Activated T-helper 17 cell treated with anti-CD3 and anti-CD28 coated beads, Interleukin-2, amount 50 U/mL, for 72 hours (primary cell): ENCODE data around the gene KCNJ18. TPM values are rescaled to one million over a fixed set of nuclear protein-coding genes. Genes with fewer than 3 reads are reported as not detected.
"Not testable (repeated sequence)": the region's sequence is repeated elsewhere in the genome, so short reads cannot be mapped to it uniquely, and the experiment has no call there.

Source experiments
- ATAC-seq: fragments of 150-1000 bp; cut with Tn5 transposase; replicated peaks from 2 replicates; pipeline ENCODE4 v1.10.0; 2021; ENCODE audit warnings: mild to moderate bottlenecking, moderate library complexity
- H3K27ac Mint-ChIP-seq: one replicate; pipeline ENCODE4 v1.8.0; 2022; ENCODE audit warnings: mixed read lengths
- H3K27me3 Mint-ChIP-seq: one replicate; pipeline ENCODE4 v1.8.0; 2022; ENCODE audit warnings: mixed read lengths
- H3K36me3 Mint-ChIP-seq: one replicate; pipeline ENCODE4 v1.8.0; 2022; ENCODE audit warnings: low read depth, mild to moderate bottlenecking, mixed read lengths
- H3K4me1 Mint-ChIP-seq: one replicate; pipeline ENCODE4 v1.8.0; 2022; ENCODE audit warnings: mixed read lengths
- H3K4me3 Mint-ChIP-seq: one replicate; pipeline ENCODE4 v1.8.0; 2022; ENCODE audit warnings: mild to moderate bottlenecking, mixed read lengths
- H3K9me3 Mint-ChIP-seq: one replicate; pipeline ENCODE4 v1.8.0; 2022; ENCODE audit warnings: mixed read lengths
- total RNA-seq, 2 donors: library from RNA; stranded (reverse); gene quantifications; one replicate each; pipeline ENCODE4 v1.2.3, GENCODE V29; 2022

Gene KCNJ18
- total RNA-seq, 2 donors from 2014 or later = not detected

GRCh38 chr17:21677126-21677910 lies 15.0 kb upstream of the KCNJ18 start:
- Mint-ChIP-seq H3K4me3 (no peak overlapping the region), H3K27ac (no peak overlapping the region), H3K4me1 (no peaks in the 10 kb centered on the region), H3K27me3 (no peaks in the 10 kb centered on the region), H3K36me3 (no peaks in the 10 kb centered on the region), H3K9me3 (peaks cover 3% of the 10 kb centered on the region)
- no peak for ATAC-seq

GRCh38 chr17:21677911-21678310 lies 14.4 kb upstream of the KCNJ18 start:
- Mint-ChIP-seq H3K4me1 (no peaks in the 10 kb centered on the region), H3K27ac (no peak overlapping the region), H3K36me3 (no peaks in the 10 kb centered on the region), H3K27me3 (no peaks in the 10 kb centered on the region), H3K4me3 (no peak overlapping the region), H3K9me3 (peaks cover 3% of the 10 kb centered on the region)
- ATAC-seq = no peak

- peaks cover under 1% of the 10 kb centered on the region for H3K9me3 Mint-ChIP-seq
- no peak overlapping the region for H3K27ac Mint-ChIP-seq
- no peak overlapping the region for H3K4me3 Mint-ChIP-seq
- no peak for ATAC-seq
- H3K4me1 Mint-ChIP-seq = no peaks in the 10 kb centered on the region
- H3K27me3 Mint-ChIP-seq = no peaks in the 10 kb centered on the region
- H3K36me3 Mint-ChIP-seq = no peaks in the 10 kb centered on the region
Measured at GRCh38 chr17:21678393-21679081, 13.8 kb upstream of the KCNJ18 start.

GRCh38 chr17:21679256-21680146 lies 12.8 kb upstream of the KCNJ18 start:
- H3K36me3 Mint-ChIP-seq = no peaks in the 10 kb centered on the region
- H3K27me3 Mint-ChIP-seq = no peaks in the 10 kb centered on the region
- ATAC-seq = no peak
- no peaks in the 10 kb centered on the region for H3K4me1 Mint-ChIP-seq
- no peaks in the 10 kb centered on the region for H3K9me3 Mint-ChIP-seq
- no peak overlapping the region for H3K4me3 Mint-ChIP-seq
- no peak overlapping the region for H3K27ac Mint-ChIP-seq

- no peak for ATAC-seq
- Mint-ChIP-seq H3K4me1 (no peaks in the 10 kb centered on the region), H3K27ac (no peak overlapping the region), H3K4me3 (no peak overlapping the region), H3K36me3 (no peaks in the 10 kb centered on the region), H3K27me3 (no peaks in the 10 kb centered on the region), H3K9me3 (no peaks in the 10 kb centered on the region)
Measured at GRCh38 chr17:21680366-21680765, 12.0 kb upstream of the KCNJ18 start.

GRCh38 chr17:21680850-21681351 lies 11.4 kb upstream of the KCNJ18 start:
- ATAC-seq, H3K36me3 Mint-ChIP-seq, H3K4me3 Mint-ChIP-seq, H3K4me1 Mint-ChIP-seq, H3K9me3 Mint-ChIP-seq, H3K27me3 Mint-ChIP-seq, H3K27ac Mint-ChIP-seq: not testable (repeated sequence)

GRCh38 chr17:21681576-21681975 lies 10.7 kb upstream of the KCNJ18 start:
- H3K4me3 Mint-ChIP-seq, H3K4me1 Mint-ChIP-seq, H3K36me3 Mint-ChIP-seq, H3K27ac Mint-ChIP-seq, H3K9me3 Mint-ChIP-seq, H3K27me3 Mint-ChIP-seq, ATAC-seq: not testable (repeated sequence)

- H3K27me3 Mint-ChIP-seq, H3K27ac Mint-ChIP-seq, H3K4me3 Mint-ChIP-seq, H3K36me3 Mint-ChIP-seq, H3K4me1 Mint-ChIP-seq, H3K9me3 Mint-ChIP-seq, ATAC-seq: not testable (repeated sequence)
Measured at GRCh38 chr17:21682130-21682529, 10.2 kb upstream of the KCNJ18 start.

GRCh38 chr17:21683142-21683712 lies 9.1 kb upstream of the KCNJ18 start:
- H3K9me3 Mint-ChIP-seq, H3K27me3 Mint-ChIP-seq, H3K4me1 Mint-ChIP-seq, ATAC-seq, H3K4me3 Mint-ChIP-seq, H3K36me3 Mint-ChIP-seq, H3K27ac Mint-ChIP-seq: not testable (repeated sequence)

GRCh38 chr17:21683897-21684296 lies 8.4 kb upstream of the KCNJ18 start:
- H3K4me1 Mint-ChIP-seq, H3K4me3 Mint-ChIP-seq, ATAC-seq, H3K27me3 Mint-ChIP-seq, H3K9me3 Mint-ChIP-seq, H3K27ac Mint-ChIP-seq, H3K36me3 Mint-ChIP-seq: not testable (repeated sequence)

- H3K9me3 Mint-ChIP-seq, H3K27ac Mint-ChIP-seq, ATAC-seq, H3K4me1 Mint-ChIP-seq, H3K36me3 Mint-ChIP-seq, H3K4me3 Mint-ChIP-seq, H3K27me3 Mint-ChIP-seq: not testable (repeated sequence)
Measured at GRCh38 chr17:21684384-21684783, 7.9 kb upstream of the KCNJ18 start.

GRCh38 chr17:21685061-21685795 lies 7.1 kb upstream of the KCNJ18 start:
- H3K36me3 Mint-ChIP-seq, H3K4me3 Mint-ChIP-seq, H3K27ac Mint-ChIP-seq, ATAC-seq, H3K27me3 Mint-ChIP-seq, H3K4me1 Mint-ChIP-seq, H3K9me3 Mint-ChIP-seq: not testable (repeated sequence)

- H3K36me3 Mint-ChIP-seq = no peaks in the 10 kb centered on the region
- H3K9me3 Mint-ChIP-seq = no peaks in the 10 kb centered on the region
- no peak for ATAC-seq
- H3K4me3 Mint-ChIP-seq = no peak overlapping the region
- H3K4me1 Mint-ChIP-seq = no peaks in the 10 kb centered on the region
- no peak overlapping the region for H3K27ac Mint-ChIP-seq
- H3K27me3 Mint-ChIP-seq = no peaks in the 10 kb centered on the region
Measured at GRCh38 chr17:21686165-21687015, 5.9 kb upstream of the KCNJ18 start.
